Uterus (tissue), 4 donors: ENCODE measurements around the gene LPCAT3. TPM values are rescaled to one million over a fixed set of nuclear protein-coding genes. Genes with fewer than 3 reads are reported as not detected.

Experiments
- DNase-seq, 2 donors: peaks; one replicate each; pipeline ENCODE4 v3.0.0-alpha.2; 2019 to 2020
- H3K27ac ChIP-seq, 2 donors: fragments of 200-600 bp; sonication (generic); 1 replicate in 1 of 2; 2 replicates in 1 of 2; pipeline ENCODE4 v1.5.1; 2016 to 2018
- H3K27me3 ChIP-seq, 2 donors: fragments of 200-600 bp; sonication (generic); one replicate each; pipeline ENCODE4 v1.5.1; 2018 to 2019; ENCODE audit warnings: control low read depth in 1 of 2
- H3K36me3 ChIP-seq, 2 donors: fragments of 200-600 bp; sonication (generic); one replicate each; pipeline ENCODE4 v1.5.1; 2019; ENCODE audit warnings: control low read depth in 1 of 2
- H3K4me1 ChIP-seq, 2 donors: fragments of 200-600 bp; sonication (generic); one replicate each; pipeline ENCODE4 v1.5.1; 2018 to 2019; ENCODE audit warnings: control low read depth in 1 of 2
- H3K4me3 ChIP-seq, 2 donors: fragments of 200-600 bp; sonication (generic); 1 replicate in 1 of 2; 2 replicates in 1 of 2; pipeline ENCODE4 v1.5.1; 2018 to 2019; ENCODE audit warnings: mild to moderate bottlenecking in 1 of 2
- H3K9me3 ChIP-seq, 2 donors: fragments of 200-600 bp; sonication (generic); one replicate each; pipeline ENCODE4 v1.5.1; 2019; ENCODE audit warnings: control low read depth in 1 of 2
- POLR2A ChIP-seq, 2 donors: fragments of 450-650 bp; IDR thresholded peaks; one replicate each; pipeline ENCODE4 v1.6.1; 2016; ENCODE audit warnings: antibody characterized with exemption in 2 of 2, mild to moderate bottlenecking in 1 of 2, moderate library complexity in 1 of 2
- intact Hi-C: fragments of 100-400 bp; cut with DNase I; formaldehyde crosslinking; loops from one replicate; pipeline ENCODE4 v1.15.1; 2023; ENCODE audit warnings: low total_unique reads
- total RNA-seq, 4 donors: library from RNA; depleted of rRNA in 3 of 4; stranded (reverse); fragments of >200 nt in 3 of 4; gene quantifications; one replicate each; pipeline versions ENCODE4 v1.1.0 to v1.2.4, GENCODE V29; 2014 to 2023
- TF ChIP-seq, protein P1 (sequence below), 4 experiments: fragments of 200-600 bp in 2 of 4; fragments of 450-650 bp in 2 of 4; sonication (generic) in 2 of 4; IDR thresholded peaks; one replicate each; pipeline ENCODE4 v1.5.1; 2016 to 2019; ENCODE audit warnings: antibody characterized with exemption in 4 of 4, mild to moderate bottlenecking in 2 of 4, moderate library complexity in 1 of 4
- donor health status: DM: yes; HTN: yes; CAD: no.

LPCAT3 gene
- total RNA-seq, 4 donors from 2014 or later = 10.2 to 45.1 (median 17.1) TPM

DNA sequence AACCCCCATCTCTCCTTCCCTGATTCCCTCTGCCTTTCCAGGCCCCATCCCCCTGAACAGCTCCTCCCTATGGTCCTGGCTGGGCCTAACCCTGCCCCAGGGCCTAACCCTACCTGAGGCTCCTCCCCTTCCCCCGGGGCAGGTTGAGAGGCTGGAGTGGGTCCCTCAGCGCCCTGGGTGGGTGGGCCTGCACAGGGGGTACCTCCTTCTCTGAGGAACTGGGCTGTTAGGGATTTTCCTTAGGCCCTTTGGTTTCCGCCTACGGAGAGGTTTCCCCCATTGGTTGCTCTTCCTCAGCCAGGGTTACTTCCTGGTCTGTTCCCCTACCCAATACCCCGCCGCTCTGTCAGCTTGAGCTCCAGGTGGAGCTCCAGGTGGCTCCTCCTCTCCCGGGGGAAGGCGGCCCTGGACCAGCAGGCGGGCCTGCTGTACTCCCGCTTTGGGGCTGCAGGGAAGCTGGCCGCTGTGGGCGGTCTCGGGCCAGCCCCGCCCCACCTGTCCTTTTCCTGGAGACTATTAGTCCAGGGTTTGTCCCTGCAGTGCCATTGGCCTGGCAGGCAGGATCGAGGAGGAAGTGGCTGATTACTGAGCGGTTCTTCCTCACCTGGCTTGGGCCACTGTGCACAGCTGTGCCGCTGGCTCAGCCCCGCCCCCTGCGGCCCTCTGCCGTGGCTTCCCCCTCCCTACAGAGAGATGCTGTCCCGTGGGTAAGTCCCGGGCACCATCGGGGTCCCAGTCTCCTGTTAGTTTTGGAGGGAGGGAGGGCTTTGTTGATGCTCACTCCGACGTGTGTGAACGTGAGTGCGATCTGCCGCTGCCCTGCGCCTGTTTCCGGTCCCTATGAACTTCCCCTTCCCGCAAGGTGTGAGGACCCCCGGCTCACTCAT, 72.0 kb downstream of the LPCAT3 start:
- Histone ChIP-seq H3K27ac (peak overlapping the region in 1 of 2 donors; percentile 58), H3K27me3 (no peaks in the 10 kb centered on the region), H3K4me1 (peaks cover 4 to 6% of the 10 kb centered on the region in 2 donors), H3K4me3 (no peak overlapping the region), H3K9me3 (no peaks in the 10 kb centered on the region), H3K36me3 (no peaks in the 10 kb centered on the region)
- TF ChIP-seq, protein P1, sequence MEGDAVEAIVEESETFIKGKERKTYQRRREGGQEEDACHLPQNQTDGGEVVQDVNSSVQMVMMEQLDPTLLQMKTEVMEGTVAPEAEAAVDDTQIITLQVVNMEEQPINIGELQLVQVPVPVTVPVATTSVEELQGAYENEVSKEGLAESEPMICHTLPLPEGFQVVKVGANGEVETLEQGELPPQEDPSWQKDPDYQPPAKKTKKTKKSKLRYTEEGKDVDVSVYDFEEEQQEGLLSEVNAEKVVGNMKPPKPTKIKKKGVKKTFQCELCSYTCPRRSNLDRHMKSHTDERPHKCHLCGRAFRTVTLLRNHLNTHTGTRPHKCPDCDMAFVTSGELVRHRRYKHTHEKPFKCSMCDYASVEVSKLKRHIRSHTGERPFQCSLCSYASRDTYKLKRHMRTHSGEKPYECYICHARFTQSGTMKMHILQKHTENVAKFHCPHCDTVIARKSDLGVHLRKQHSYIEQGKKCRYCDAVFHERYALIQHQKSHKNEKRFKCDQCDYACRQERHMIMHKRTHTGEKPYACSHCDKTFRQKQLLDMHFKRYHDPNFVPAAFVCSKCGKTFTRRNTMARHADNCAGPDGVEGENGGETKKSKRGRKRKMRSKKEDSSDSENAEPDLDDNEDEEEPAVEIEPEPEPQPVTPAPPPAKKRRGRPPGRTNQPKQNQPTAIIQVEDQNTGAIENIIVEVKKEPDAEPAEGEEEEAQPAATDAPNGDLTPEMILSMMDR (IDR thresholded peaks at IDR 0.05) = no peak
- TF ChIP-seq POLR2A (IDR thresholded peaks at IDR 0.05) = peak in 1 of 2 donors; percentile 57
- intact Hi-C loops = loop anchor here (10.0 kb wide), 1 partner anchor 169 kb away; no protein-coding TSS in a partner anchor
- DNase-seq = no peak

DNA sequence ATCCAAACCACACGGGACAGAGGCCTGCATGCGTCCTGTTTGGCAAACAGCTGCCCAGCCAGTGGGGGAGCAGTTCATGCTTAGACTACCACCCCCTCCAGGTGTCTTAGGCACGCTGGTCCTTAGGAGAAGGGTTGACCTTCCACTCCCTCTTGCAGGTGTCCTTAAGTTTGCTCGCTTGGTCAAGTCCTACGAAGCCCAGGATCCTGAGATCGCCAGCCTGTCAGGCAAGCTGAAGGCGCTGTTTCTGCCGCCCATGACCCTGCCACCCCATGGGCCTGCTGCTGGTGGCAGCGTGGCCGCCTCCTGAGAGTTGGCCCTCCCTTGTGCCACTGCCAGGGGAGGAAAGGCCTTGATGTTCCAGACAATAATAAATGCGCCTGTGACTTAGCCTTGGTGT, 72.7 kb downstream of the LPCAT3 start:
- Histone ChIP-seq H3K4me1 (peaks cover 4 to 6% of the 10 kb centered on the region in 2 donors), H3K4me3 (no peak overlapping the region), H3K36me3 (no peaks in the 10 kb centered on the region), H3K9me3 (no peaks in the 10 kb centered on the region), H3K27ac (peak overlapping the region in 1 of 2 donors; percentile 94), H3K27me3 (no peaks in the 10 kb centered on the region)
- intact Hi-C loops = loop anchor here (10.0 kb wide), 1 partner anchor 169 kb away; no protein-coding TSS in a partner anchor
- DNase-seq = no peak
- TF ChIP-seq POLR2A (IDR thresholded peaks at IDR 0.05) = no peak
- TF ChIP-seq, protein P1 (IDR thresholded peaks at IDR 0.05) = no peak

DNA sequence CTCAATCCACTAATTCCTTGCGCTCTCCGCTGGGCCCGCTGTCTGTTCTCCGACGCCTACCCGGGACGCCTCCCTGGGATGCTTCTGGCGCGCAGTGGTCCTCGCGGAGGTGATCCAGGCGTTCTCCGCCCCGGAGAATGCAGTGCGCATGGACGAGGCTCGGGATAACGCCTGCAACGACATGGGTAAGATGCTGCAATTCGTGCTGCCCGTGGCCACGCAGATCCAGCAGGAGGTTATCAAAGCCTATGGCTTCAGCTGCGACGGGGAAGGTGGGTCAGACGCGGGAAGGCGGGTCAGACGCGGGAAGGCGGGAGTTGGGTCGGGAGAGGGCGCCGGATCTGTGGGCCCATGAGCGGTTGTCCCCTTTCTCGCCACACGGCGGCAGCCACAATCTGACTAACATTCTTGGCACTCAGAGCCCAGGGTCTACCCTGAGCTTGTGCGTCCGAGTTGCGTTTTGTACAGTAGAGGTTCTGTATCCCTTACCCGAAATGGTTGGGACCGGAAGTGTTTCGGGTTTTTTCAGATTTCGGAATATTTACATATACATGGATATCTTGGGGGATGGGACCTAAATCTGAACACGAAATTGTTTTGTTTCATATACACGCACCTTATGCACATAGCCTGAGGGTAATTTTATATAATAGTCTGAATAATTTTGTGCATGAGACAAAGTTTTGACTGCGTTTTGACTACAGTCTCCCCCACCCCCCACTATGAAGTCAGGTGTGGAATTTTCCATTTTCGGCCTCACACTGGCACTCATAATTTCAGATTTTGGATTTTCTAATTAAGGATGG, 73.7 kb downstream of the LPCAT3 start:
- DNase-seq = peak; percentile 94
- no peaks in the 10 kb centered on the region for H3K9me3 ChIP-seq
- H3K27ac ChIP-seq = peak overlapping the region; percentile 93 to 94
- H3K4me1 ChIP-seq = peaks cover 4 to 6% of the 10 kb centered on the region in 2 donors
- no peaks in the 10 kb centered on the region for H3K27me3 ChIP-seq
- TF ChIP-seq, protein P1 (IDR thresholded peaks at IDR 0.05) = peak; percentile 84 to 96 (median 89)
- TF ChIP-seq POLR2A (IDR thresholded peaks at IDR 0.05) = peak; percentile 14 to 50
- intact Hi-C loops = loop anchor here (10.0 kb wide), 1 partner anchor 170 kb away; no protein-coding TSS in a partner anchor
- peak overlapping the region; percentile 74 to 80 for H3K4me3 ChIP-seq
- no peaks in the 10 kb centered on the region for H3K36me3 ChIP-seq

DNA sequence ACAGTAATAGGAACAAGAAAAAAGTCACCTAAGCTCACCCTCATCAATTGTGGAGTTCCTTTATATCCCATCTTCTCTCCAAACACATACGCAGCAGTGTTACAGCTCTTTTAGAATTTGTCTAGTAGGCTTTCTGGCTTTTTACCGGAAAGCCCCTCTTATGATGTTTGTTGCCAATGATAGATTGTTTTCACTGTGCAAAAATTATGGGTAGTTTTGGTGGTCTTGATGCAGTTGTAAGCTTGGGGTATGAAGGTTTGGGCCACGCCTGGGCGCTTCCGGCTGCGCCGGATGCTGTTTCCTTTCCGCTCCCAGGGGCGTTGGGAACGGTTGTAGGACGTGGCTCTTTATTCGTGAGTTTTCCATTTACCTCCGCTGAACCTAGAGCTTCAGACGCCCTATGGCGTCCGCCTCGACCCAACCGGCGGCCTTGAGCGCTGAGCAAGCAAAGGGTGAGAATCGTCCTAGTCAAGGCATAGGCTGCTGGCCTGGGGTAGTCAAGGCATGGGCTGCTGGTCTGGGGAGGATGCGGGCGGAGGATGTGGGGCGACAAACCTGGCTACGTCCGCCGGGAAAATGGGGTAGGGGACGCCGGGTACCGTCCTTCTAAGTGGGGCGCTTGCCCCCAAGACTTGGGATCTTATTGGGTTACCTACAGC, 74.4 kb downstream of the LPCAT3 start, which contains the start of the genes C12orf57 and RNU7-1:
Gene C12orf57 (plus strand): TSS at position 301 of the 659 bp plus-strand sequence. CDS start 100 bp downstream, at position 401.
Gene RNU7-1 (plus strand): TSS at position 95 of the 659 bp plus-strand sequence.
- no peaks in the 10 kb centered on the region for H3K36me3 ChIP-seq
- intact Hi-C loops = loop anchor here (10.0 kb wide), 1 partner anchor 171 kb away; no protein-coding TSS in a partner anchor
- peak within 1 kb of the TSS; percentile 74 to 80 for H3K4me3 ChIP-seq

More for the DNA sequence above, 74.4 kb downstream of the LPCAT3 start, which contains the start of the genes C12orf57 and RNU7-1:
- TF ChIP-seq, protein P1 (IDR thresholded peaks at IDR 0.05) = peak in 1 of 4 experiments; percentile 9
- peak in 1 of 2 donors; percentile 57 for TF ChIP-seq POLR2A (IDR thresholded peaks at IDR 0.05)
- Histone ChIP-seq H3K4me1 (peaks cover 4 to 8% of the 10 kb centered on the region in 2 donors), H3K27me3 (no peaks in the 10 kb centered on the region), H3K9me3 (no peaks in the 10 kb centered on the region), H3K27ac (peak within 1 kb of the TSS; percentile 93 to 94)
- DNase-seq = peak; percentile 79
